Middle frontal gyrus (tissue), 1 donor: Measurements from ENCODE around the gene MSANTD3.

Experiments used
- DNase-seq: peaks from one replicate; pipeline ENCODE4 v3.0.0-alpha.2; 2015; ENCODE audit warnings: low spot score; ENCODE audit errors: extremely low spot score

Gene MSANTD3

GRCh38 chr9:100465274-100465673 is 38.3 kb downstream of the MSANTD3 start:
- DNase-seq, result no peak

- DNase-seq, result no peak
Observed at GRCh38 chr9:100465761-100466160, 38.8 kb downstream of the MSANTD3 start.

- DNase-seq, result no peak
Observed at GRCh38 chr9:100466171-100466828, 39.4 kb downstream of the MSANTD3 start.

GRCh38 chr9:100466829-100467221 is 39.9 kb downstream of the MSANTD3 start:
- no peak for DNase-seq

GRCh38 chr9:100468041-100468440 is 41.1 kb downstream of the MSANTD3 start:
- no peak for DNase-seq

- DNase-seq, result no peak
Observed at GRCh38 chr9:100472268-100472667, 45.3 kb downstream of the MSANTD3 start.

GRCh38 chr9:100472788-100473275 is 45.9 kb downstream of the MSANTD3 start, which contains the start of gene TMEFF1:
Gene TMEFF1 (plus strand): TSS chr9:100473149. CDS start chr9:100473545, 396 bp downstream.
- no peak for DNase-seq

- DNase-seq, result no peak
Observed at GRCh38 chr9:100473276-100474081, 46.5 kb downstream of the MSANTD3 start.

GRCh38 chr9:100474082-100474923 is 47.4 kb downstream of the MSANTD3 start:
- no peak for DNase-seq

- DNase-seq, result no peak
Observed at GRCh38 chr9:100474924-100475276, 48.0 kb downstream of the MSANTD3 start.

GRCh38 chr9:100477241-100477640 is 50.3 kb downstream of the MSANTD3 start:
- no peak for DNase-seq

GRCh38 chr9:100478192-100478591 is 51.2 kb downstream of the MSANTD3 start:
- DNase-seq, result no peak

- DNase-seq, result no peak
Observed at GRCh38 chr9:100479820-100480219, 52.9 kb downstream of the MSANTD3 start.

- no peak for DNase-seq
Observed at GRCh38 chr9:100485196-100485595, 58.3 kb downstream of the MSANTD3 start.

GRCh38 chr9:100486479-100487176 is 59.7 kb downstream of the MSANTD3 start:
- DNase-seq, result no peak

- no peak for DNase-seq
Observed at GRCh38 chr9:100488177-100488576, 61.2 kb downstream of the MSANTD3 start.

GRCh38 chr9:100489836-100490235 is 62.9 kb downstream of the MSANTD3 start:
- no peak for DNase-seq

- DNase-seq, result no peak
Observed at GRCh38 chr9:100492952-100493351, 66.0 kb downstream of the MSANTD3 start.

- no peak for DNase-seq
Observed at GRCh38 chr9:100498592-100498991, 71.6 kb downstream of the MSANTD3 start.

- DNase-seq, result no peak
Observed at GRCh38 chr9:100499460-100499859, 72.5 kb downstream of the MSANTD3 start.

GRCh38 chr9:100499866-100500265 is 72.9 kb downstream of the MSANTD3 start:
- no peak for DNase-seq
